Epithelial cell of esophagus (primary cell): Measurements from ENCODE around the gene TBC1D10A.
A peak's percentile ranks its signal among the peaks of the same experiment; 100 is the strongest.

Experiments
- DNase-seq: peaks from one replicate; pipeline ENCODE4 v3.0.0; 2010; ENCODE audit warnings: low read depth
- H3K4me3 ChIP-seq: 2 replicates; pipeline ENCODE4 v1.5.1; 2011; ENCODE audit warnings: mild to moderate bottlenecking, low read length, control low read depth
- TF ChIP-seq, protein P1 (sequence below): IDR thresholded peaks from 2 replicates; pipeline ENCODE4 v1.5.1; 2011; ENCODE audit warnings: low read depth, mild to moderate bottlenecking, low read length, control low read depth, inconsistent platforms; ENCODE audit not compliant: insufficient read depth; ENCODE audit errors: missing control alignments

TBC1D10A gene

DNA sequence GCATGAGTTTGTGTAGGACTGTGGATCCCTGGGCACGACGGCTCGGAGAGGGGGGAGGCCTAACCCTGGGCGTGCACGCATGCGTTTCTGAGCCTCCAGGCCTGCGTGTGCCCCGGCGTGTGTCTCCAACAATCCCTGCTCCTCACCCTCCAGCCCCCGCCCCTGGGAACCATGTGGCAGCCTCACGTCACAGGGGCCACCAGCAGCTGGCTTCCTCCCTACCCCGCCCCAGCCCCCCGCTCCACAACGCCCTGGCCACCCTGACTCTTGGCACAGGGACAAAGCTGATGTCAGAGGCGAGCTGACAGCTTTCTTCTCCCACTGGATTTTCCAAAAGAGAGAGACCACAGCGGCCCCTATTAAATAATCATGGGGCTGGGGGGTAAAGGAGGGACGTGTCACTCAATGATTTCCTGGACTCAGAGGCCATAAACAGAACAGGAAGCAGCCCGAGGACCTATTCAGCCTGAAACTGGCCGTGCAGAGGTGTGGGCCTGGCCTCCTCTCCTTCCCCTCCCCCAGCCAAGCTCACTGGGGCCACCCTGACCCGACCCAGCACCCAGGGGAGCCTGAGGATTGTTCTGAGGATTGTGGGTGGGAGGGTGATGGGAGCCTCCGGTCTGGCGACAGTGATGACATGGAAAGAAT lies 73.4 kb downstream of the TBC1D10A start:
- TF ChIP-seq, protein P1, sequence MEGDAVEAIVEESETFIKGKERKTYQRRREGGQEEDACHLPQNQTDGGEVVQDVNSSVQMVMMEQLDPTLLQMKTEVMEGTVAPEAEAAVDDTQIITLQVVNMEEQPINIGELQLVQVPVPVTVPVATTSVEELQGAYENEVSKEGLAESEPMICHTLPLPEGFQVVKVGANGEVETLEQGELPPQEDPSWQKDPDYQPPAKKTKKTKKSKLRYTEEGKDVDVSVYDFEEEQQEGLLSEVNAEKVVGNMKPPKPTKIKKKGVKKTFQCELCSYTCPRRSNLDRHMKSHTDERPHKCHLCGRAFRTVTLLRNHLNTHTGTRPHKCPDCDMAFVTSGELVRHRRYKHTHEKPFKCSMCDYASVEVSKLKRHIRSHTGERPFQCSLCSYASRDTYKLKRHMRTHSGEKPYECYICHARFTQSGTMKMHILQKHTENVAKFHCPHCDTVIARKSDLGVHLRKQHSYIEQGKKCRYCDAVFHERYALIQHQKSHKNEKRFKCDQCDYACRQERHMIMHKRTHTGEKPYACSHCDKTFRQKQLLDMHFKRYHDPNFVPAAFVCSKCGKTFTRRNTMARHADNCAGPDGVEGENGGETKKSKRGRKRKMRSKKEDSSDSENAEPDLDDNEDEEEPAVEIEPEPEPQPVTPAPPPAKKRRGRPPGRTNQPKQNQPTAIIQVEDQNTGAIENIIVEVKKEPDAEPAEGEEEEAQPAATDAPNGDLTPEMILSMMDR: no peak
- no peak for DNase-seq
- no peak overlapping the region for H3K4me3 ChIP-seq

DNA sequence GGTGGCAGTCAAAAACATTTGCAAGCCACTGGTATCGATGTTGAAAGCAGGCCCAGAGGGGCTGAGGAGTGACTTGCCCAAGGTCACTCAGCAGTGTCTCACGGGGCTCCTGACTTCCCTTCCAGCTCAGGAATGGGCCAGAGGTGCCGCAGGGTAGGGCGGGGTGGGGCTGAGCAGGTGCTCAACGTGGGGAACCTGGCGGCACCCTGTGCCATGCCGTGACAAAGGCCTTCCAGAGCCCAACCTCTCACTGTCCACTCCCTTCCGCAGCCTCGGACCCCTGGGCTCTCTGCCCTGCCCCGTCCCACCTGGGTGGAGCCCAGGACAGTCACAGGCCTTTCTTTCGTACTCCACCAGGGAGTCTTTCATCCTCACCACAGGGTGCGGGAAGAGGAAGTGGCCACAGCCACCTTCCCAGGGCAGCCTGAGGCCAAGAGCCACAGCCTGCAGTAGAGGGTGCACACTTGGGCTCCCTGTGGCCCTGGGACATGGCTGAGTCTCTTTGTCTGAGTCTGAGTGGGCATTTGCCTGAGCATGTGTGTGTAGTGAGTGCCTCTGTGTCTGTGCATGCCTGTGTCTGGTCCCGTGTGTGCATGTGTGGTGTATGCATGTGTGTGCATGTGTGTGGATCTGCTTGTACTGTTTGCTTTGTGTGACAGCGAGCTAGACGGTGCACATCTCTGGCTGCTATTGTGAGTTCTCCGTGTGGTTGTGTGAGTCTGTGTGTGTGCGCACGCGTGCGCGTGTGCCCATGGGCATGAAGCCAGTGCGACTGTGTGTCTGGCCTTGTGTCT lies 74.1 kb downstream of the TBC1D10A start:
- TF ChIP-seq, protein P1: no peak
- no peak overlapping the region for H3K4me3 ChIP-seq
- peak; percentile 48 for DNase-seq

DNA sequence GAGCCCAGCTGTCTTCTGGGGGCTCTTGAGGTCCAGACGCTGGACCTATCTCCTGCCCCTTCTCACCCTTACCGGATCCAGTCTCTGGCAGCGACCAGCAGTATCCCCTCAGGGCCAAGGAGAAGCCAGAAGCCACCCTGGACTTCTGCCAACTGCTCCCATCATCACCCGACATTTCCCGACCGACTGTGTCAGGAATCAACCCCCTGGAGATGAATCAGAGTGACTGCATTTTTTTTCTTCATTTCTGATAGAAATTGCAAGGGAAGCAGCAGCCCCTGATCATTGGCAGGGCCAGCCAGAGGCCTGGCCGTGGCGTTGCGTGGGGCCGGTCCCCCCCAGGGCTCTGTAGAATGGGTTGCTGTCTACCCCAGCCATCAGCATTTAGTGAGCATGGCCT lies 75.0 kb downstream of the TBC1D10A start:
- peak; percentile 62 for DNase-seq
- TF ChIP-seq, protein P1: no peak
- no peak overlapping the region for H3K4me3 ChIP-seq

DNA sequence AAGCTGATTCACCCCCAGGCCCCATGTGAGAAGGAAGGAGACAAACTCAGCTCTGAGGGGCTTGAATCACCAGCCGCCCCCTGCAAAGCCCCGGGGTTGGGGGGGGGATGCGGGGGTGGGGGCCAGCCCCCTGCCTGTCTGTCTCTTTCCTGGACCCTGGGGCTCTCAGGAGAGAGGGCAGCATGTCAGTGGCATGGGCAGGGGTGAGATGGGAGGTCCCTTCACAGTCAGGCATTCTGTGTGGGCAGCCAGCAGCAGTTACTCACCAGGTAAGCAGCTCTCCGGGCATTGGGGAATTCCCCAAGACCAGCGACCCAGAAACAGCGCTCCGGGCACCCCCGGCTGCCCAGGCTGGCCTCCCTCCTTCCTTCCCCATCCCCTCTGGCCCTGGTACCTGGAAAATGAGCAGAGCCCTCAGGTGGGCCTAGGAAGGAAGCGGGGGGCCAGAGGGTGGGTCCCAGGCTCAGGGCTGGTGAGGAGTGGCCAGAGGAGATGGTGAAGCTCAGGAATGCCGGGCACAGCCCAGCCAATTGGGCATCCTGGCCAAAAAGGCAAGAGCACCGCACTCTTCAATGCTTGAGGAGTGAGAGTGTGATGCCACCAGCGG lies 76.0 kb downstream of the TBC1D10A start:
- no peak overlapping the region for H3K4me3 ChIP-seq
- peak; percentile 80 for DNase-seq
- TF ChIP-seq, protein P1: no peak

DNA sequence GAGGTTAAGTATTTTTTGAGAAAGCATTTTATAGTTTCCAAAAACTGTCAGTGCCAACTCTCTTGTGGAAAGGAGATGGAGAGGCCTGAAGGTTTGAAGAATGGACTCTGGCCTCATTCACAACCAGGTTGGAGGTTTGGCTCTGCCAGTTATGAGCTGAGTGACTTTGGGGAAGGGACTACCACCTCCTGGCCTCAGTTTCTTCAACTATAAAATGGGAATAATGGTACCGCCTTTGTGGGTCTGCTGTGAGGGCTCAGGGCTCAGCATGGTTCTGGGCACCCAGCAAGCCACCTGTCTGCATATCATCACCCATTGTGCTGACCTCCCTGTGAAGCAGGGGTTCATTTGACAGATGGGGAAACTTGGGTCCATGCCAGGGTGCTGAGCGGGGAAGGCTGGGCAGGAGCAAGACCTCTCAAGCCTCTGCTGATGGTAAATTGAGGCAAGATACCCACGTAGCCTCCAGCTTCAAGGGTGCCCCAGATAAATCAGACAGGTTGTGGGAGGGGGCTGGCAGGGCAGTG lies 76.6 kb downstream of the TBC1D10A start:
- DNase-seq: no peak
- no peak overlapping the region for H3K4me3 ChIP-seq
- TF ChIP-seq, protein P1: no peak

DNA sequence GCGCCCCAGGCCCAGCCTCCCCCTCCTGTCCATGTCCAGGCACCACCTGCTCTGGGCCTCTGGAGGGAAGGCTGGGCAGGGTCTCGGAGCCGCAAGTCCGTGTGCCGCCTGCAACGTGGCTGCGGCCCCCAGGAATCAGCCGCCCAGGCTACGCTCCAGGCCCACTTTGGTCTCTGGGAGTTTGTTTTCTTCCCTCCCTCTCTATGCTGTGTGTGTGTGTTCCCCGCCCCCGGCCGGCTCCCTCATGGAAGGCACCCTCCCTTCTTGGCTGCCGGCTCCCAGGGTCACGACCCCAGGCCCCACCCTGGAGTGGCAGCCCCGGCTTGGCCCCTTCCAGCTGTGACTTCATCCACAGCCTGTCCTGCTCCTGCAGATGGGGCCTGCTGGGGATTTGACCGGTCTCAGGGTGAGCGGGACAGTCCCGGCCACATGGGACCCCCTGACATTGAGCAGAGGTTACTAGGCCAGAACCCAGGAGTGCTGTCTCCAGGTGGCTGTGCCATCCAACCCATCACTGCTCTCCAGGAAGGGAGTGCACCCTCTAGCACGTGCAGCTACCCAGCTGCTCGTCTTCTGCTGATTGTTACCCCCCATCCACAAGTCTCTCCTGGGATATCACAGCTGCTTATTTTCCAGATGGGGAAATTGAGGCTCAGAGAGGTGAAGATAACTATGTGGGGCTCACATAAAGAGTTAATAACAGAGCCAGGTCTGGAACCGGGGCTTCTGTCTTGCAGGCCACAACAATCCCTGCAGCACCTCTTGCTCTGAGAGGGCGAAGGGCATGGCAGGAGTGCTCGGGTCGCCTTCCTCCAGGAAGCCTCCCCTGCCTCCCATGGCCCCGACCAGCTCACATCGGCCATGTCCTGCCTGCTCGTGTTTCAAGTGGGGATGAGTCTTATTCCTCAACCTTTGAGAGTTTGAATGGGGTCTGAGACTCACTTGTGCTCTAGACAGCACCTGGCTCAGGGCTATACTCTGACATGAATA lies 77.4 kb downstream of the TBC1D10A start:
- TF ChIP-seq, protein P1: no peak
- no peak overlapping the region for H3K4me3 ChIP-seq
- no peak for DNase-seq
